Endothelial cell (in vitro differentiated cells): ENCODE measurements around the gene PIKFYVE. TPM values are rescaled to one million over a fixed set of nuclear protein-coding genes. Genes with fewer than 3 reads are reported as not detected.
A peak's percentile ranks its signal among the peaks of the same experiment; 100 is the strongest.
"Not testable (repeated sequence)": the region's sequence is repeated elsewhere in the genome, so short reads cannot be mapped to it uniquely, and the experiment has no call there.

Source experiments
- DNase-seq: peaks from one replicate; pipeline ENCODE4 v3.0.0; 2021; ENCODE audit warnings: low spot score
- H3K27ac Mint-ChIP-seq: one replicate; pipeline ENCODE4 v1.8.0; 2021; ENCODE audit warnings: mixed read lengths, inconsistent platforms; ENCODE audit not compliant: unreplicated experiment
- H3K27me3 Mint-ChIP-seq: one replicate; pipeline ENCODE4 v1.8.0; 2021; ENCODE audit warnings: mild to moderate bottlenecking, moderate library complexity, mixed read lengths, inconsistent platforms; ENCODE audit not compliant: unreplicated experiment
- H3K36me3 Mint-ChIP-seq: one replicate; pipeline ENCODE4 v1.8.0; 2021; ENCODE audit warnings: mild to moderate bottlenecking, low read depth, mixed read lengths, inconsistent platforms; ENCODE audit not compliant: unreplicated experiment
- H3K4me1 Mint-ChIP-seq: one replicate; pipeline ENCODE4 v1.8.0; 2021; ENCODE audit warnings: mild to moderate bottlenecking, mixed read lengths, inconsistent platforms; ENCODE audit not compliant: unreplicated experiment
- H3K4me3 Mint-ChIP-seq: one replicate; pipeline ENCODE4 v1.8.0; 2021; ENCODE audit warnings: mild to moderate bottlenecking, mixed read lengths, inconsistent platforms; ENCODE audit not compliant: unreplicated experiment
- H3K9me3 Mint-ChIP-seq: one replicate; pipeline ENCODE4 v1.8.0; 2021; ENCODE audit warnings: mixed read lengths, inconsistent platforms; ENCODE audit not compliant: unreplicated experiment
- total RNA-seq: library from RNA; stranded (reverse); fragmentation: NEBNext Ultra II Directional; extraction: Animal tissue kit (Norgen Biotek cat#: 25700); gene quantifications from one replicate; pipeline ENCODE4 v1.2.1, GENCODE V29; 2021; ENCODE audit not compliant: unreplicated experiment
- TF ChIP-seq, protein P1 (sequence below): fragments of 200-600 bp; sonication (generic); IDR thresholded peaks from one replicate; pipeline ENCODE4 v1.5.0; 2021; ENCODE audit warnings: antibody characterized with exemption; ENCODE audit not compliant: unreplicated experiment

The PIKFYVE gene
- total RNA-seq, 1 donor from 2014 or later = 52.7 TPM

- peak; percentile 89 for DNase-seq
- TF ChIP-seq, protein P1, sequence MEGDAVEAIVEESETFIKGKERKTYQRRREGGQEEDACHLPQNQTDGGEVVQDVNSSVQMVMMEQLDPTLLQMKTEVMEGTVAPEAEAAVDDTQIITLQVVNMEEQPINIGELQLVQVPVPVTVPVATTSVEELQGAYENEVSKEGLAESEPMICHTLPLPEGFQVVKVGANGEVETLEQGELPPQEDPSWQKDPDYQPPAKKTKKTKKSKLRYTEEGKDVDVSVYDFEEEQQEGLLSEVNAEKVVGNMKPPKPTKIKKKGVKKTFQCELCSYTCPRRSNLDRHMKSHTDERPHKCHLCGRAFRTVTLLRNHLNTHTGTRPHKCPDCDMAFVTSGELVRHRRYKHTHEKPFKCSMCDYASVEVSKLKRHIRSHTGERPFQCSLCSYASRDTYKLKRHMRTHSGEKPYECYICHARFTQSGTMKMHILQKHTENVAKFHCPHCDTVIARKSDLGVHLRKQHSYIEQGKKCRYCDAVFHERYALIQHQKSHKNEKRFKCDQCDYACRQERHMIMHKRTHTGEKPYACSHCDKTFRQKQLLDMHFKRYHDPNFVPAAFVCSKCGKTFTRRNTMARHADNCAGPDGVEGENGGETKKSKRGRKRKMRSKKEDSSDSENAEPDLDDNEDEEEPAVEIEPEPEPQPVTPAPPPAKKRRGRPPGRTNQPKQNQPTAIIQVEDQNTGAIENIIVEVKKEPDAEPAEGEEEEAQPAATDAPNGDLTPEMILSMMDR = peak; percentile 79
- peak overlapping the region; percentile 45 for H3K27ac Mint-ChIP-seq
- peaks cover 36% of the 10 kb centered on the region for H3K4me1 Mint-ChIP-seq
- peak overlapping the region; percentile 99 for H3K4me3 Mint-ChIP-seq
- H3K27me3 Mint-ChIP-seq = peaks cover 6% of the 10 kb centered on the region
- H3K36me3 Mint-ChIP-seq = peaks cover 16% of the 10 kb centered on the region
- H3K9me3 Mint-ChIP-seq = no peaks in the 10 kb centered on the region
Measured at GRCh38 chr2:208254118-208254870, 11.8 kb upstream of the PIKFYVE start.

DNA sequence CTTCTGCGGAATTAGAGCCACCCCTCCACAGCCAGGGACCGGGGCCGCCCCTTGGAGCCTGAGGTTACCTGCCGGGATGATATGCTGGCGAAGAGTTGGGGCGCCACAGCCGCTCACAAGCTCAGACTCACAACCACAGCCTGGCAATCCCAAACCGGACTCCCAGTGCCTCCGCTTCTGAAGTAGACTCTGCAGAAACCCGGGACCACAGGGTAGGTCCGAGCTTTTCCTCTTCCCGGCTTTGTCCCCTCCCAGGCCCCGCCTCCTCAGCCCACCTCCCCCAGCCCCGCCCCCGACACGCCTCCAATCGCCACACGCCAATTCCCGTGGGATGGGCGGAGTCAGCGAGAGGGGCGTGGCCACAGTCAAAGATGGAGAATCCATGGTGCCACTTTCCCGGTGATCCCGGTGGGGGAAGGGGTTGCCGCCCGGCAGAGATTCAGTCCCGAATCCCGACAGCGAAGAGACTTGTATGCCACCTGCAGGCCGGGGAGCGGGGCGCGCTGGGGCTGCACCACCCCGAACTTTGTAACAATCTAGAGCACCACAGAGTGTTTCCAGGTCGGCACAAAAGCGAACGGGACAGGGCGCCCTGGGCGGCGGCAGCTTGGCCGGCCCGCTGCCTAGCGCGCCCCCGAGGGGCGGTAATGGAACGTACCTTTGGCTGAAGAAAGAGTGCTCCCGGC is 11.0 kb upstream of the PIKFYVE start, which contains the start of gene IDH1:
TSS of gene IDH1 (minus strand) at position 201 of the 686 bp plus-strand sequence. CDS start 3,520 bp downstream, outside the sequence.
- peaks cover 31% of the 10 kb centered on the region for H3K4me1 Mint-ChIP-seq
- peak; percentile 100 for DNase-seq
- TF ChIP-seq, protein P1 = peak; percentile 9
- H3K27ac Mint-ChIP-seq = peak within 1 kb of the TSS; percentile 57
- H3K27me3 Mint-ChIP-seq = peaks cover 6% of the 10 kb centered on the region
- peak within 1 kb of the TSS; percentile 99 for H3K4me3 Mint-ChIP-seq
- no peaks in the 10 kb centered on the region for H3K9me3 Mint-ChIP-seq
- H3K36me3 Mint-ChIP-seq = peaks cover 12% of the 10 kb centered on the region

DNA sequence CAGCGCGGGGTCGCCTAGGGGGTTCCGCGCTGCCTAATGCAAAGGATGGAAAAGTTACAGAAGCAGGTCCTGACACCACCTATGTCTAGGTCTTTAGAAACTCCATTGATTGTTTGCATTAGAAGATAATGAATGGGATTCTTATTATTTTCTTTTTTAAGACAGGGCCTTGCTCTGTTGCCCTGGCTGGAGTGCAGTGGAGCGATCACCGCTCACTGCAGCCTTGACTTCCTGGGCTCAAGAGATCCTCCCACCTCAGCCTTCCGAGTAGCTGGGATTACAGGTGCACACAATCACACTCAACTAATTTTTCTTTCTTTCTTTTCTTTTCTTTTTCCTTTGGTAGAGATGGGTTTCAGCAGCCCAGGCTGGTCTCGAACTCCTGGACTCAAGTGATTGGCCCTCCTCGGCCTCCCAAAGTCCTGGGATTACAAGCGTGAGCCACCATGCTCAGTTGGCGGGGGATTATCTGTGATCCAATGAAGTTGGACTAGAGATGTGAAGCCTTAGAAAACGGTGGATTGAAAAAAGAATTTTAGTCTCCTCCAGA is 10.4 kb upstream of the PIKFYVE start:
- TF ChIP-seq, protein P1 = no peak
- Mint-ChIP-seq H3K4me3 (peak overlapping the region; percentile 89), H3K4me1 (peaks cover 30% of the 10 kb centered on the region), H3K27ac (peak overlapping the region; percentile 30), H3K36me3 (peaks cover 12% of the 10 kb centered on the region), H3K9me3 (no peaks in the 10 kb centered on the region), H3K27me3 (peaks cover 6% of the 10 kb centered on the region)
- no peak for DNase-seq

- peak overlapping the region; percentile 89 for H3K4me3 Mint-ChIP-seq
- H3K27me3 Mint-ChIP-seq = peaks cover 6% of the 10 kb centered on the region
- H3K27ac Mint-ChIP-seq = no peak overlapping the region
- no peaks in the 10 kb centered on the region for H3K9me3 Mint-ChIP-seq
- DNase-seq = no peak
- H3K36me3 Mint-ChIP-seq = peaks cover 9% of the 10 kb centered on the region
- TF ChIP-seq, protein P1 = peak; percentile 29
- peaks cover 26% of the 10 kb centered on the region for H3K4me1 Mint-ChIP-seq
Measured at GRCh38 chr2:208256192-208256782, 9.8 kb upstream of the PIKFYVE start.

- not testable (repeated sequence) for H3K36me3 Mint-ChIP-seq, DNase-seq, H3K27me3 Mint-ChIP-seq, H3K9me3 Mint-ChIP-seq, H3K27ac Mint-ChIP-seq
- H3K4me3 Mint-ChIP-seq = peak overlapping the region; percentile 24
- H3K4me1 Mint-ChIP-seq = peaks cover 24% of the 10 kb centered on the region
Measured at GRCh38 chr2:208256849-208257813, 8.9 kb upstream of the PIKFYVE start.
